ENCODE measurements around the gene ZNF732. TPM values are rescaled to one million over a fixed set of nuclear protein-coding genes. Genes with fewer than 3 reads are reported as not detected.
A peak's percentile ranks its signal among the peaks of the same experiment; 100 is the strongest.

The ZNF732 gene
- total and polyA plus RNA-seq, 4 donors: 0.89 TPM; not detected in 3

DNA sequence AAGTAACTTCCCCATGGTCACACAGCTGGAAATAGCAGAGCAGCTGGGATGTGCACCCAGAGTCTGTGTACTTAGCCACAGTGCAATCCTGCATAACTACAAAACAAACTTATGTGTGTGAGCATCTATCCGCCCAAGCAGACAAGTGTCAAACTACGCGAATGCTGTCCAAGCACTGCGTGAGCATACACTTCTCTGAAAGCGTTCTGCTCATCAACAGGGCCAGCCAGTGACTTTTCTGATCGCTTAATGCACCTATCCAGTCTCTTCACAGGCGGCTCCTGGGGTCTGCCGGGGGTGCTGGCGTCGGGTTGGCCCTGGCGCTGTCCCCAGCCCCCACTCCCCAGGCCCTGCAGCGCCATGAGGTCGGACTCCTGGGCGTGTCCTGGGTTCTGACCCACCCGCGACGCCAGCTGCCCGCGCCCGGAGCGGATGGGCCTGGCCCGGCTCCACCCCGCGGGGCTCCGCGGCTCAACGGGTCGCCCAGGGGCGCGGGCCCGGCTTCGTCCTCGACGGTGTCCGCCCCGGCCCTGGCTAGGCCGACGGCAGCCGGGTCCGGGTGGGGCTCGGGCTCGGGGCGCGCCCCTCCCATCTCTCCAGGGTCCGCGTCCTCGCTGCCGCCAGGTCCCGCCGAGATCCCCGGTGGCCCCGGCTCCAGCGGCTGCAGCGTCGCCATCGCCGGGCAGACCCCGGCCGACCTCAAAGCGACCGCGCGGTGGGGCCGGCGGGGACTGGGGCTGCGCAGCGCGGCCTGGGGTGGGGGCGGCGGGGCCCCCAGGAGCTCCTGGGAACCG is 31.0 kb upstream of the ZNF732 start:
- Histone ChIP-seq H3K36me3 (ENCODE audit: control insufficient read depth in 4 of 4, insufficient read depth in 3 of 4, low read depth in 1 of 4, low read length in 3 of 4) (peaks cover 0 to 6% (median 3%) of the 10 kb centered on the region in 4 donors), H3K9me3 (ENCODE audit: control insufficient read depth in 4 of 4, low read length in 3 of 4) (peaks cover 10 to 18% (median 12%) of the 10 kb centered on the region in 4 donors), H3K4me3 (ENCODE audit: low read depth in 1 of 3, low read length in 3 of 3) (peak overlapping the region; percentile 74 to 95 (median 77)), H3K4me1 (ENCODE audit: control insufficient read depth in 4 of 4, insufficient read depth in 4 of 4, low read length in 3 of 4) (peaks cover 4 to 12% (median 8%) of the 10 kb centered on the region in 4 donors), H3K27ac (ENCODE audit: low read depth in 1 of 2, low read length in 2 of 2) (peak overlapping the region; percentile 81 to 97), H3K27me3 (ENCODE audit: control insufficient read depth in 4 of 4, insufficient read depth in 4 of 4, low read length in 3 of 4) (no peaks in the 10 kb centered on the region), H3K9ac (ENCODE audit: low read depth in 1 of 2, low read length in 2 of 2) (peak overlapping the region in 1 of 2 donors; percentile 86)
- 13% methylated on average over 71 of the region's 71 CpGs for WGBS
- TF ChIP-seq GABPA (IDR thresholded peaks at IDR 0.05 in 1 of 2, conservative IDR thresholded peaks at IDR 0.05 in 1 of 2): no peak
- no peak for TF ChIP-seq JUND (IDR thresholded peaks at IDR 0.05)
- TF ChIP-seq, protein P1, sequence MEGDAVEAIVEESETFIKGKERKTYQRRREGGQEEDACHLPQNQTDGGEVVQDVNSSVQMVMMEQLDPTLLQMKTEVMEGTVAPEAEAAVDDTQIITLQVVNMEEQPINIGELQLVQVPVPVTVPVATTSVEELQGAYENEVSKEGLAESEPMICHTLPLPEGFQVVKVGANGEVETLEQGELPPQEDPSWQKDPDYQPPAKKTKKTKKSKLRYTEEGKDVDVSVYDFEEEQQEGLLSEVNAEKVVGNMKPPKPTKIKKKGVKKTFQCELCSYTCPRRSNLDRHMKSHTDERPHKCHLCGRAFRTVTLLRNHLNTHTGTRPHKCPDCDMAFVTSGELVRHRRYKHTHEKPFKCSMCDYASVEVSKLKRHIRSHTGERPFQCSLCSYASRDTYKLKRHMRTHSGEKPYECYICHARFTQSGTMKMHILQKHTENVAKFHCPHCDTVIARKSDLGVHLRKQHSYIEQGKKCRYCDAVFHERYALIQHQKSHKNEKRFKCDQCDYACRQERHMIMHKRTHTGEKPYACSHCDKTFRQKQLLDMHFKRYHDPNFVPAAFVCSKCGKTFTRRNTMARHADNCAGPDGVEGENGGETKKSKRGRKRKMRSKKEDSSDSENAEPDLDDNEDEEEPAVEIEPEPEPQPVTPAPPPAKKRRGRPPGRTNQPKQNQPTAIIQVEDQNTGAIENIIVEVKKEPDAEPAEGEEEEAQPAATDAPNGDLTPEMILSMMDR (IDR thresholded peaks at IDR 0.05; ENCODE audit: low read depth, low read length, missing input control): no peak
- TF ChIP-seq, protein P2, sequence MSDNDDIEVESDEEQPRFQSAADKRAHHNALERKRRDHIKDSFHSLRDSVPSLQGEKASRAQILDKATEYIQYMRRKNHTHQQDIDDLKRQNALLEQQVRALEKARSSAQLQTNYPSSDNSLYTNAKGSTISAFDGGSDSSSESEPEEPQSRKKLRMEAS (IDR thresholded peaks at IDR 0.05): no peak
- TF ChIP-seq, protein P3, sequence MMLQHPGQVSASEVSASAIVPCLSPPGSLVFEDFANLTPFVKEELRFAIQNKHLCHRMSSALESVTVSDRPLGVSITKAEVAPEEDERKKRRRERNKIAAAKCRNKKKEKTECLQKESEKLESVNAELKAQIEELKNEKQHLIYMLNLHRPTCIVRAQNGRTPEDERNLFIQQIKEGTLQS (IDR thresholded peaks at IDR 0.05): no peak
- TF ChIP-seq EGR1 (IDR thresholded peaks at IDR 0.05; ENCODE audit: low read depth in 2 of 2): no peak
- no peak for TF ChIP-seq HNF4A (conservative IDR thresholded peaks at IDR 0.05)
- no peak for TF ChIP-seq FOXA2 (IDR thresholded peaks at IDR 0.05)
- peak; percentile 49 for DNase-seq (ENCODE audit: low spot score)

DNA sequence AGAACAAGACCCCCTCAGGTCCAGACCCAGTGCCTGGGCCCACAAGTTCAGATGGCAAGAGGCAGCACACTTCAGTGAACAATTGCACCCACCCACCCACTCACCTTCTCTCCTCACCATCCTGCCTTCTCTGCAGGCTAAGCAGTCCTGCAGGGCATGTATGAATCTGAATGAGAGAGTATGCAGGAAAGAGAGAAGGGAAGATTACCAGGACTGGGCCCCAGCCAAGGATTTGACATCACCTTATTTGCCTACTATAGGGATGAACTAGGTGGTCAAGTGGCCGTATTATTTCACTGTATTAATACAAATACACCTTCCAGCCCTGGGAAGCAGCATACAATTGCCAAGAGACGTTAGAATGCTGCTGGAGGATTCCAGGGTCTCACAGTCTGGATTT is 30.2 kb upstream of the ZNF732 start:
- no peak overlapping the region for H3K9ac ChIP-seq (ENCODE audit: low read depth in 1 of 2, low read length in 2 of 2)
- H3K36me3 ChIP-seq (ENCODE audit: control insufficient read depth in 4 of 4, insufficient read depth in 3 of 4, low read depth in 1 of 4, low read length in 3 of 4): peaks cover 0 to 6% (median 3%) of the 10 kb centered on the region in 4 donors
- H3K27ac ChIP-seq (ENCODE audit: low read depth in 1 of 2, low read length in 2 of 2): no peak overlapping the region
- TF ChIP-seq NR2F2 (IDR thresholded peaks at IDR 0.05) (no peak), FOXA2 (IDR thresholded peaks at IDR 0.05) (no peak), JUND (IDR thresholded peaks at IDR 0.05) (no peak), RXRA (IDR thresholded peaks at IDR 0.05) (no peak), GABPA (IDR thresholded peaks at IDR 0.05 in 1 of 2, conservative IDR thresholded peaks at IDR 0.05 in 1 of 2) (no peak), FOXA1 (IDR thresholded peaks at IDR 0.05) (no peak), SP1 (IDR thresholded peaks at IDR 0.05) (no peak), RAD21 (IDR thresholded peaks at IDR 0.05) (no peak), HNF4A (conservative IDR thresholded peaks at IDR 0.05) (no peak), TAF1 (conservative IDR thresholded peaks at IDR 0.05) (no peak), HNF4G (IDR thresholded peaks at IDR 0.05) (no peak), YY1 (IDR thresholded peaks at IDR 0.05) (no peak), EGR1 (IDR thresholded peaks at IDR 0.05; ENCODE audit: low read depth in 2 of 2) (no peak)
- TF ChIP-seq, protein P3 (IDR thresholded peaks at IDR 0.05): no peak
- TF ChIP-seq, protein P2 (IDR thresholded peaks at IDR 0.05): no peak
- TF ChIP-seq, protein P4, sequence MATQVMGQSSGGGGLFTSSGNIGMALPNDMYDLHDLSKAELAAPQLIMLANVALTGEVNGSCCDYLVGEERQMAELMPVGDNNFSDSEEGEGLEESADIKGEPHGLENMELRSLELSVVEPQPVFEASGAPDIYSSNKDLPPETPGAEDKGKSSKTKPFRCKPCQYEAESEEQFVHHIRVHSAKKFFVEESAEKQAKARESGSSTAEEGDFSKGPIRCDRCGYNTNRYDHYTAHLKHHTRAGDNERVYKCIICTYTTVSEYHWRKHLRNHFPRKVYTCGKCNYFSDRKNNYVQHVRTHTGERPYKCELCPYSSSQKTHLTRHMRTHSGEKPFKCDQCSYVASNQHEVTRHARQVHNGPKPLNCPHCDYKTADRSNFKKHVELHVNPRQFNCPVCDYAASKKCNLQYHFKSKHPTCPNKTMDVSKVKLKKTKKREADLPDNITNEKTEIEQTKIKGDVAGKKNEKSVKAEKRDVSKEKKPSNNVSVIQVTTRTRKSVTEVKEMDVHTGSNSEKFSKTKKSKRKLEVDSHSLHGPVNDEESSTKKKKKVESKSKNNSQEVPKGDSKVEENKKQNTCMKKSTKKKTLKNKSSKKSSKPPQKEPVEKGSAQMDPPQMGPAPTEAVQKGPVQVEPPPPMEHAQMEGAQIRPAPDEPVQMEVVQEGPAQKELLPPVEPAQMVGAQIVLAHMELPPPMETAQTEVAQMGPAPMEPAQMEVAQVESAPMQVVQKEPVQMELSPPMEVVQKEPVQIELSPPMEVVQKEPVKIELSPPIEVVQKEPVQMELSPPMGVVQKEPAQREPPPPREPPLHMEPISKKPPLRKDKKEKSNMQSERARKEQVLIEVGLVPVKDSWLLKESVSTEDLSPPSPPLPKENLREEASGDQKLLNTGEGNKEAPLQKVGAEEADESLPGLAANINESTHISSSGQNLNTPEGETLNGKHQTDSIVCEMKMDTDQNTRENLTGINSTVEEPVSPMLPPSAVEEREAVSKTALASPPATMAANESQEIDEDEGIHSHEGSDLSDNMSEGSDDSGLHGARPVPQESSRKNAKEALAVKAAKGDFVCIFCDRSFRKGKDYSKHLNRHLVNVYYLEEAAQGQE (IDR thresholded peaks at IDR 0.05): no peak
- TF ChIP-seq, protein P5, sequence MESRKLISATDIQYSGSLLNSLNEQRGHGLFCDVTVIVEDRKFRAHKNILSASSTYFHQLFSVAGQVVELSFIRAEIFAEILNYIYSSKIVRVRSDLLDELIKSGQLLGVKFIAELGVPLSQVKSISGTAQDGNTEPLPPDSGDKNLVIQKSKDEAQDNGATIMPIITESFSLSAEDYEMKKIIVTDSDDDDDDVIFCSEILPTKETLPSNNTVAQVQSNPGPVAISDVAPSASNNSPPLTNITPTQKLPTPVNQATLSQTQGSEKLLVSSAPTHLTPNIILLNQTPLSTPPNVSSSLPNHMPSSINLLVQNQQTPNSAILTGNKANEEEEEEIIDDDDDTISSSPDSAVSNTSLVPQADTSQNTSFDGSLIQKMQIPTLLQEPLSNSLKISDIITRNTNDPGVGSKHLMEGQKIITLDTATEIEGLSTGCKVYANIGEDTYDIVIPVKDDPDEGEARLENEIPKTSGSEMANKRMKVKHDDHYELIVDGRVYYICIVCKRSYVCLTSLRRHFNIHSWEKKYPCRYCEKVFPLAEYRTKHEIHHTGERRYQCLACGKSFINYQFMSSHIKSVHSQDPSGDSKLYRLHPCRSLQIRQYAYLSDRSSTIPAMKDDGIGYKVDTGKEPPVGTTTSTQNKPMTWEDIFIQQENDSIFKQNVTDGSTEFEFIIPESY (IDR thresholded peaks at IDR 0.05): no peak
- no peak overlapping the region for H3K4me3 ChIP-seq (ENCODE audit: low read depth in 1 of 3, low read length in 3 of 3)
- H3K27me3 ChIP-seq (ENCODE audit: control insufficient read depth in 4 of 4, insufficient read depth in 4 of 4, low read length in 3 of 4): no peaks in the 10 kb centered on the region
- peaks cover 10 to 16% (median 10%) of the 10 kb centered on the region in 4 donors for H3K9me3 ChIP-seq (ENCODE audit: control insufficient read depth in 4 of 4, low read length in 3 of 4)
- DNase-seq (ENCODE audit: low spot score): no peak
- WGBS: 91% methylated on average over 2 of the region's 2 CpGs
- peaks cover 4 to 12% (median 8%) of the 10 kb centered on the region in 4 donors for H3K4me1 ChIP-seq (ENCODE audit: control insufficient read depth in 4 of 4, insufficient read depth in 4 of 4, low read length in 3 of 4)

Measured in liver (tissue), 9 donors.